Measurements from ENCODE around the gene HBG2.

The HBG2 gene

DNA sequence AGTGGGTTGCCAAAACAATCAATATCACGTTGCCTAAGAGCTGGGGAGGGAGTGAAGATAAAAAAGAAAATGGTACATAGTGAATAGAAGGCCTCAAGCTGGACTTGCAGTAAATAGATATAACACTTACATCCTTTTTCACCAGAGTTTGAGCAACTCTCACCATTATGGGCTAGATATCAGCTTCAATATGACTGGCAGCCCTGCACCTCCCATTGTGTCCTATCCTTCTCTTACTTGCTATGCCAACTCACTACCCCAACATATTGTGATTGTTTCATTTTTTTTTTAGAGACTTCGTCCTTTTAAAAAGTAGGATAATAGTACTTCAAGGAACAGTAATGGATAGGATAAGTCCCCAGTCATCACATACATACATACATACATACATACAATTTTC, 12.4 kb downstream of the HBG2 start:
- no peak overlapping the region for H3K4ac ChIP-seq (ENCODE audit: low read length)
- DNase-seq (ENCODE audit: low spot score) = no peak
- H3K27ac ChIP-seq (replicated peaks; ENCODE audit: low read length) = no peak overlapping the region
- WGBS, 2 donors (ENCODE audit: extremely low coverage in 2 of 2, insufficient read length in 2 of 2, insufficient replicate concordance in 1 of 2) = no CpG with 5 or more reads among the region's 2 CpGs
- no peak overlapping the region for H2AFZ ChIP-seq (ENCODE audit: low read length)
- no peaks in the 10 kb centered on the region for H3K79me1 ChIP-seq (ENCODE audit: low read depth, low read length)
- no peak overlapping the region for H3K4me2 ChIP-seq (ENCODE audit: insufficient read depth, low read length, poor library complexity, severe bottlenecking)
- no peaks in the 10 kb centered on the region for H3K9me3 ChIP-seq (replicated peaks in 1 of 2; ENCODE audit: control insufficient read depth in 2 of 2, insufficient read depth in 1 of 2, low read depth in 1 of 2, low read length in 2 of 2)
- H3K36me3 ChIP-seq (replicated peaks in 1 of 2; ENCODE audit: control insufficient read depth in 2 of 2, insufficient read depth in 2 of 2, low read length in 2 of 2) = no peaks in the 10 kb centered on the region
- H2BK12ac ChIP-seq (ENCODE audit: low read length) = no peak overlapping the region
- H3K18ac ChIP-seq (ENCODE audit: low read length) = no peak overlapping the region
- H3K4me3 ChIP-seq (ENCODE audit: low read length in 2 of 2) = no peak overlapping the region
- H2BK15ac ChIP-seq (ENCODE audit: low read length) = no peak overlapping the region
- no peak overlapping the region for H3K23ac ChIP-seq (ENCODE audit: low read depth, low read length, poor library complexity)
- H2BK5ac ChIP-seq (ENCODE audit: low read length) = no peak overlapping the region
- H2AK5ac ChIP-seq (ENCODE audit: low read depth, low read length) = no peak overlapping the region
- H3K9ac ChIP-seq (ENCODE audit: low read depth, low read length, poor library complexity) = no peak overlapping the region
- no peak overlapping the region for H3K14ac ChIP-seq (ENCODE audit: low read length)
- no peak overlapping the region for H4K8ac ChIP-seq (ENCODE audit: low read depth, low read length)
- H2BK120ac ChIP-seq (ENCODE audit: low read depth, low read length) = no peak overlapping the region
- H4K91ac ChIP-seq (ENCODE audit: low read depth, low read length, poor library complexity) = no peak overlapping the region
- no peaks in the 10 kb centered on the region for H3K27me3 ChIP-seq (ENCODE audit: control insufficient read depth in 3 of 3, insufficient read depth in 3 of 3, low read depth in 1 of 3, low read length in 3 of 3)
- no peaks in the 10 kb centered on the region for H3K4me1 ChIP-seq (ENCODE audit: control insufficient read depth in 2 of 2, insufficient read depth in 1 of 2, low read depth in 1 of 2, low read length in 2 of 2)

GRCh38 chr11:5241458-5241857, 13.1 kb downstream of the HBG2 start:
- H2AK5ac ChIP-seq (ENCODE audit: low read depth, low read length) = no peak overlapping the region
- H2BK12ac ChIP-seq (ENCODE audit: low read length) = no peak overlapping the region
- DNase-seq (ENCODE audit: low spot score) = no peak
- H3K9ac ChIP-seq (ENCODE audit: low read depth, low read length, poor library complexity) = no peak overlapping the region
- H3K23ac ChIP-seq (ENCODE audit: low read depth, low read length, poor library complexity) = no peak overlapping the region
- no peak overlapping the region for H3K14ac ChIP-seq (ENCODE audit: low read length)
- no peak overlapping the region for H3K27ac ChIP-seq (replicated peaks; ENCODE audit: low read length)
- H3K4me3 ChIP-seq (ENCODE audit: low read length in 2 of 2) = no peak overlapping the region
- WGBS, 2 donors (ENCODE audit: extremely low coverage in 2 of 2, insufficient read length in 2 of 2, insufficient replicate concordance in 1 of 2) = no CpG with 5 or more reads among the region's 3 CpGs
- H3K4me1 ChIP-seq (ENCODE audit: control insufficient read depth in 2 of 2, insufficient read depth in 1 of 2, low read depth in 1 of 2, low read length in 2 of 2) = no peaks in the 10 kb centered on the region
- no peak overlapping the region for H3K4ac ChIP-seq (ENCODE audit: low read length)
- no peak overlapping the region for H2BK120ac ChIP-seq (ENCODE audit: low read depth, low read length)
- no peak overlapping the region for H4K8ac ChIP-seq (ENCODE audit: low read depth, low read length)
- H3K18ac ChIP-seq (ENCODE audit: low read length) = no peak overlapping the region
- no peaks in the 10 kb centered on the region for H3K9me3 ChIP-seq (replicated peaks in 1 of 2; ENCODE audit: control insufficient read depth in 2 of 2, insufficient read depth in 1 of 2, low read depth in 1 of 2, low read length in 2 of 2)
- H3K79me1 ChIP-seq (ENCODE audit: low read depth, low read length) = no peaks in the 10 kb centered on the region
- no peaks in the 10 kb centered on the region for H3K36me3 ChIP-seq (replicated peaks in 1 of 2; ENCODE audit: control insufficient read depth in 2 of 2, insufficient read depth in 2 of 2, low read length in 2 of 2)
- H3K27me3 ChIP-seq (ENCODE audit: control insufficient read depth in 3 of 3, insufficient read depth in 3 of 3, low read depth in 1 of 3, low read length in 3 of 3) = no peaks in the 10 kb centered on the region
- no peak overlapping the region for H2AFZ ChIP-seq (ENCODE audit: low read length)
- no peak overlapping the region for H2BK15ac ChIP-seq (ENCODE audit: low read length)
- no peak overlapping the region for H3K4me2 ChIP-seq (ENCODE audit: insufficient read depth, low read length, poor library complexity, severe bottlenecking)
- no peak overlapping the region for H4K91ac ChIP-seq (ENCODE audit: low read depth, low read length, poor library complexity)
- H2BK5ac ChIP-seq (ENCODE audit: low read length) = no peak overlapping the region

GRCh38 chr11:5240458-5240857, 14.1 kb downstream of the HBG2 start:
- H3K23ac ChIP-seq (ENCODE audit: low read depth, low read length, poor library complexity) = no peak overlapping the region
- no peak overlapping the region for H4K91ac ChIP-seq (ENCODE audit: low read depth, low read length, poor library complexity)
- no peak overlapping the region for H3K9ac ChIP-seq (ENCODE audit: low read depth, low read length, poor library complexity)
- H3K14ac ChIP-seq (ENCODE audit: low read length) = no peak overlapping the region
- H3K9me3 ChIP-seq (replicated peaks in 1 of 2; ENCODE audit: control insufficient read depth in 2 of 2, insufficient read depth in 1 of 2, low read depth in 1 of 2, low read length in 2 of 2) = no peaks in the 10 kb centered on the region
- H2BK15ac ChIP-seq (ENCODE audit: low read length) = no peak overlapping the region
- H2BK12ac ChIP-seq (ENCODE audit: low read length) = no peak overlapping the region
- no peaks in the 10 kb centered on the region for H3K79me1 ChIP-seq (ENCODE audit: low read depth, low read length)
- H2AFZ ChIP-seq (ENCODE audit: low read length) = no peak overlapping the region
- H4K8ac ChIP-seq (ENCODE audit: low read depth, low read length) = no peak overlapping the region
- H3K27me3 ChIP-seq (ENCODE audit: control insufficient read depth in 3 of 3, insufficient read depth in 3 of 3, low read depth in 1 of 3, low read length in 3 of 3) = no peaks in the 10 kb centered on the region
- H2AK5ac ChIP-seq (ENCODE audit: low read depth, low read length) = no peak overlapping the region
- H2BK5ac ChIP-seq (ENCODE audit: low read length) = no peak overlapping the region
- no peak overlapping the region for H3K4ac ChIP-seq (ENCODE audit: low read length)
- WGBS, 2 donors (ENCODE audit: extremely low coverage in 2 of 2, insufficient read length in 2 of 2, insufficient replicate concordance in 1 of 2) = no CpG with 5 or more reads among the region's 2 CpGs
- no peak overlapping the region for H3K4me2 ChIP-seq (ENCODE audit: insufficient read depth, low read length, poor library complexity, severe bottlenecking)
- no peak overlapping the region for H3K27ac ChIP-seq (replicated peaks; ENCODE audit: low read length)
- H3K4me3 ChIP-seq (ENCODE audit: low read length in 2 of 2) = no peak overlapping the region
- no peak overlapping the region for H3K18ac ChIP-seq (ENCODE audit: low read length)
- H2BK120ac ChIP-seq (ENCODE audit: low read depth, low read length) = no peak overlapping the region
- no peaks in the 10 kb centered on the region for H3K36me3 ChIP-seq (replicated peaks in 1 of 2; ENCODE audit: control insufficient read depth in 2 of 2, insufficient read depth in 2 of 2, low read length in 2 of 2)
- no peaks in the 10 kb centered on the region for H3K4me1 ChIP-seq (ENCODE audit: control insufficient read depth in 2 of 2, insufficient read depth in 1 of 2, low read depth in 1 of 2, low read length in 2 of 2)
- DNase-seq (ENCODE audit: low spot score) = no peak

- Histone ChIP-seq H4K8ac (ENCODE audit: low read depth, low read length) (no peak overlapping the region), H3K4me2 (ENCODE audit: insufficient read depth, low read length, poor library complexity, severe bottlenecking) (no peak overlapping the region), H2BK12ac (ENCODE audit: low read length) (no peak overlapping the region), H3K36me3 (replicated peaks in 1 of 2; ENCODE audit: control insufficient read depth in 2 of 2, insufficient read depth in 2 of 2, low read length in 2 of 2) (no peaks in the 10 kb centered on the region), H4K91ac (ENCODE audit: low read depth, low read length, poor library complexity) (no peak overlapping the region), H3K14ac (ENCODE audit: low read length) (no peak overlapping the region), H3K27ac (replicated peaks; ENCODE audit: low read length) (no peak overlapping the region), H3K9me3 (replicated peaks in 1 of 2; ENCODE audit: control insufficient read depth in 2 of 2, insufficient read depth in 1 of 2, low read depth in 1 of 2, low read length in 2 of 2) (no peaks in the 10 kb centered on the region), H2BK120ac (ENCODE audit: low read depth, low read length) (no peak overlapping the region), H3K79me1 (ENCODE audit: low read depth, low read length) (no peaks in the 10 kb centered on the region), H2BK5ac (ENCODE audit: low read length) (no peak overlapping the region), H3K4me3 (ENCODE audit: low read length in 2 of 2) (no peak overlapping the region), H3K4me1 (ENCODE audit: control insufficient read depth in 2 of 2, insufficient read depth in 1 of 2, low read depth in 1 of 2, low read length in 2 of 2) (no peaks in the 10 kb centered on the region), H3K4ac (ENCODE audit: low read length) (no peak overlapping the region), H3K27me3 (ENCODE audit: control insufficient read depth in 3 of 3, insufficient read depth in 3 of 3, low read depth in 1 of 3, low read length in 3 of 3) (no peaks in the 10 kb centered on the region), H2AK5ac (ENCODE audit: low read depth, low read length) (no peak overlapping the region), H2AFZ (ENCODE audit: low read length) (no peak overlapping the region), H3K23ac (ENCODE audit: low read depth, low read length, poor library complexity) (no peak overlapping the region), H3K18ac (ENCODE audit: low read length) (no peak overlapping the region), H3K9ac (ENCODE audit: low read depth, low read length, poor library complexity) (no peak overlapping the region), H2BK15ac (ENCODE audit: low read length) (no peak overlapping the region)
- DNase-seq (ENCODE audit: low spot score) = no peak
- no CpG with 5 or more reads among the region's 1 CpG for WGBS, 2 donors (ENCODE audit: extremely low coverage in 2 of 2, insufficient read length in 2 of 2, insufficient replicate concordance in 1 of 2)
Observed at GRCh38 chr11:5240056-5240455, 14.5 kb downstream of the HBG2 start.

Measured in neuronal stem cell (in vitro differentiated cells).